ENCODE data around the gene COG1. TPM values are rescaled to one million over a fixed set of nuclear protein-coding genes. Genes with fewer than 3 reads are reported as not detected.

The COG1 gene
- total RNA-seq, 1 donor from 2014 or later: 35.8 TPM

GRCh38 chr17:73203788-73204479, 11.1 kb downstream of the COG1 start:
- no peak for DNase-seq (ENCODE audit: low read depth, low spot score)
- Mint-ChIP-seq H3K27ac (ENCODE audit: unreplicated experiment) (no peak overlapping the region), H3K27me3 (ENCODE audit: low read depth) (no peaks in the 10 kb centered on the region), H3K4me1 (peaks cover 6% of the 10 kb centered on the region), H3K36me3 (ENCODE audit: low read depth) (peaks cover 30% of the 10 kb centered on the region), H3K4me3 (no peak overlapping the region), H3K9me3 (no peaks in the 10 kb centered on the region)
- TF ChIP-seq CTCF (conservative IDR thresholded peaks at IDR 0.05): no peak

DNA sequence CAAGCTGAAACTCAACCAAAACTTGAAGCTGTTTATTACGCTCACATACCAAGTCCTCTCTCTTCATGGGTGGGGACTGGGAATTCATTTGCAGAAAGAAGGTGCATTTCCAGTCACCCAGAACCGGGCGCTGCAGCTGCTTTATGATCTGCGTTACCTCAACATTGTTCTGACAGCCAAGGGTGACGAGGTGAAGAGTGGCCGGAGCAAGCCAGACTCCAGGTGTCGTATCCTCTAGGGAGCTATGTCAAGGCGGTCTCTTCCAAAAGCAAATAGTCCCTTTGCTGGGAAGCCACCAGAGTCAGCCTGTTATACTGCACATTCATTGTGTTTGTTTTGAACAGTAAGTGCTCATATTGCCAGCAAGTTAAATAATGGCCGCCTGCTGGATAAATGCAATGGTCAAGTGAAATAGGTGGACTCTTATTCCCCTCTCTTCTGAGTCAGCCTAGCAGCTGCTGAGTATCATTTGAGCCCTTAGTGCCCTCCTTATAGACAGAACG, 12.7 kb downstream of the COG1 start:
- H3K36me3 Mint-ChIP-seq (ENCODE audit: low read depth): peaks cover 22% of the 10 kb centered on the region
- TF ChIP-seq CTCF (conservative IDR thresholded peaks at IDR 0.05): no peak
- DNase-seq (ENCODE audit: low read depth, low spot score): no peak
- H3K9me3 Mint-ChIP-seq: no peaks in the 10 kb centered on the region
- peaks cover 6% of the 10 kb centered on the region for H3K4me1 Mint-ChIP-seq
- no peak overlapping the region for H3K4me3 Mint-ChIP-seq
- no peaks in the 10 kb centered on the region for H3K27me3 Mint-ChIP-seq (ENCODE audit: low read depth)
- no peak overlapping the region for H3K27ac Mint-ChIP-seq (ENCODE audit: unreplicated experiment)

DNA sequence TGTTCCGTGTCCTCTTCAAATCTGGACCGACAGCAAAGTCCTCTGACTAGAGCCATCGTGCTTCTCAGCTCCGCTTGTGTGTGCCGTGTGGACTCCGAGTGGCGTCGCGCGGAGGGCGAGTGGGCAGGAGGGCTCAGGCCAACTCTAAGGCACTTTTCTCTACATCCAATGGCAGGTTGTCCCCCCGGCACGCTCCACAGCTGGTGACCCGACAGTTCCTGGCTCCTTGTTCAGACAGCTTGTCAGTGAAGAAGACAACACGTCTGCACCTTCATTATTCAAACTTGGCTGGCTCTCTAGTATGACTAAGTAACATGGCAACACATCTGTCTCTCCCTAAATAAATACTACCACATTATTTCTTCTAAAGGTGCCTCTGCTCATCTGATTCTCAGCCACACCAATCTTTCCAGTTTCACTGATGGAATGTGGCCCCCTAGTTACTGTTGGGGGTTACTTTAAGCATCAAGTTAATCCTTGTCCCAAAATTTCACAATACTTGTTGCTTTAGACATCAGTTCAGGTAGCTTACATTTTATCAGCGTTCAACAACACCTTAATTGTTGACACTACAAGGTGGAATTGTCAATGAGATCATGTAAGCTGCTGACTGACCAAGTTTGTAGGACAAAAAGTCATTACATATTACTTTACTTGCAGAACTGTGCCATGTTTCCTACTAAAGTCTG, 15.4 kb downstream of the COG1 start:
- Mint-ChIP-seq H3K36me3 (ENCODE audit: low read depth) (peaks cover 13% of the 10 kb centered on the region), H3K9me3 (no peaks in the 10 kb centered on the region), H3K4me1 (no peaks in the 10 kb centered on the region), H3K27ac (ENCODE audit: unreplicated experiment) (no peak overlapping the region), H3K27me3 (ENCODE audit: low read depth) (no peaks in the 10 kb centered on the region), H3K4me3 (no peak overlapping the region)
- DNase-seq (ENCODE audit: low read depth, low spot score): no peak
- no peak for TF ChIP-seq CTCF (conservative IDR thresholded peaks at IDR 0.05)

DNA sequence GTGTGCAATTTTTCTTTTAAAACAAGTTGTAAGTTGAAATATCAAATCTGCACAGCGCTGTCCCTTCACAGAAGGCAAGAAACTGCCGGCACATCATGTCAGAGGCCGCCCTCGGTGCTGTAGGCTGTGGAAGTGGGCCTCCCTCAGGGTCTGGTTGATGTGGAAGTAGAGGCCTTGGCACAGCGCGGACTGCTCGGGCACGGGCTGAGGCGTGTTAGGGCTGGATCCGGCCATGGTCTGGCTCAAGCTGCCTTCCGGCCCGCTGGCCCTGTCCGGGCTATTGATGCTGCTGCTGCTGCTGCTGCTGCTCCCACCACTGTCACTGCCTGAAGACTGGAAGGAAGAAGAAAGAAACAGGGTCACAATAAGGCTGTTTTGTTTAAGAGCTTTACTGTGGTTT, 16.6 kb downstream of the COG1 start:
- Mint-ChIP-seq H3K27me3 (ENCODE audit: low read depth) (no peaks in the 10 kb centered on the region), H3K4me3 (no peak overlapping the region), H3K9me3 (no peaks in the 10 kb centered on the region), H3K27ac (ENCODE audit: unreplicated experiment) (no peak overlapping the region), H3K4me1 (no peaks in the 10 kb centered on the region), H3K36me3 (ENCODE audit: low read depth) (peaks cover 13% of the 10 kb centered on the region)
- no peak for TF ChIP-seq CTCF (conservative IDR thresholded peaks at IDR 0.05)
- no peak for DNase-seq (ENCODE audit: low read depth, low spot score)

GRCh38 chr17:73210002-73210678, 17.3 kb downstream of the COG1 start:
- H3K27ac Mint-ChIP-seq (ENCODE audit: unreplicated experiment): no peak overlapping the region
- H3K4me1 Mint-ChIP-seq: no peaks in the 10 kb centered on the region
- H3K9me3 Mint-ChIP-seq: no peaks in the 10 kb centered on the region
- H3K27me3 Mint-ChIP-seq (ENCODE audit: low read depth): no peaks in the 10 kb centered on the region
- peaks cover 13% of the 10 kb centered on the region for H3K36me3 Mint-ChIP-seq (ENCODE audit: low read depth)
- DNase-seq (ENCODE audit: low read depth, low spot score): no peak
- H3K4me3 Mint-ChIP-seq: no peak overlapping the region
- TF ChIP-seq CTCF (conservative IDR thresholded peaks at IDR 0.05): peak; percentile 59
